ENCODE measurements around the gene ZNF502. TPM values are rescaled to one million over a fixed set of nuclear protein-coding genes. Genes with fewer than 3 reads are reported as not detected.

Gene ZNF502
- total RNA-seq, 1 experiment from 2014 or later = 0.99 TPM

DNA sequence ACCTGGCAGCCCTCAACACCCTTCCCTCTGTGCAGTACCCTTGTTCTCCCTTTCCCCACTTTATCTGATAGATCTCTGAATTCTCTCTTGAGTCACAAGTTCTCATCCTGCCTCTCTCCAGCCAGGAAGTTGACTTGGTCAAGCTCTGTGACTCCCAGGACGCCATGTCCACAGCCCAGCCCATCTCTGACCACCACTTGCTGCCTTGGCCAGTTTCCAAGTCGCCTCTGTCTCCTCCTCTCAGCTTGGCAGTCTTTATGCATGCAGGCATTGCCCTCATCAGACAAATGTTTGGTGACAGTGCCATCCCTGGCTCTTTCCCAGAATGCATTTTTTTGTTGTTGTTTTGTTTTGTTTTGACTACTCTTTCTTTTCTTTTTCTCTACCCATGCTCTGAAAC, 38.2 kb upstream of the ZNF502 start:
- BruUV-seq (replicated peaks) = no TSS peak

DNA sequence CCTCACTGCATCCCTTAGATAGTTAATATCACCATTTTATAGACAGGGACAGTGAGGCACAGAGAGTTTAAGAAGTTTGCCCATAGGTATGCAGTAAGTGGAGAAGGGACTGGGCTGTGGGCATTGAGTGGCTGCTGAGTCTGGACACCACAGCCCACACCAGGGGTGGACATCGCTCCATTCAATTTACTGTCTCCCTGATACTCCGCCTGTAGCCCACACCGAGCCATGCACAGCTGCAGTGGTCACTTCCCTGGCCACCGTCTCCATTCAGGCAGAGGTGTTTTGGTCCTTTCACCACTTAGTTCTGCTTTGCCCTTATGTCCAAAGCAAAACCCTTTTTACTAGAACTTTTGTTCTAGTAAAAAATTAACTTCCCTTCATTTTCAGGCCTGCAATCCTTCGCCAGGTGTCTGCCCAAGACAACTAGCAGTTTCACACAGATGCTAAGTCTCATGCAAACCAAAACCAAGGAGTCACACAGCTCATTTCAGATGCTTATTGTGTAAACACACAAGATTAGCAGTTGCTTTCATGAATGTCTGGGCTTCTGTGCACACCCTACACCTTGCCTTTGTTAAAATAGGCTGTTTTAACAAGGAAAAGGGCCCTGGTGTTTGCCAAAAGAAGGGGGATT, 33.9 kb upstream of the ZNF502 start:
- no peak overlapping the region for H3K4me3 Mint-ChIP-seq (ENCODE audit: low read depth, unreplicated experiment)
- intact Hi-C loops (cut with micrococcal nuclease; ENCODE audit: unreplicated experiment) = no loop called here

More for the DNA sequence above, 38.2 kb upstream of the ZNF502 start:
- H3K9me3 Mint-ChIP-seq (ENCODE audit: low read depth, unreplicated experiment) = peaks cover 11% of the 10 kb centered on the region
- intact Hi-C loops (cut with micrococcal nuclease; ENCODE audit: unreplicated experiment) = no loop called here
- no peaks in the 10 kb centered on the region for H3K27me3 Mint-ChIP-seq (ENCODE audit: unreplicated experiment)
- no peak overlapping the region for H3K4me3 Mint-ChIP-seq (ENCODE audit: low read depth, unreplicated experiment)
- CTCF ChIA-PET = no interaction called here
- no peaks in the 10 kb centered on the region for H3K4me1 Mint-ChIP-seq (ENCODE audit: low read depth, unreplicated experiment)
- TF ChIP-seq, protein P1, sequence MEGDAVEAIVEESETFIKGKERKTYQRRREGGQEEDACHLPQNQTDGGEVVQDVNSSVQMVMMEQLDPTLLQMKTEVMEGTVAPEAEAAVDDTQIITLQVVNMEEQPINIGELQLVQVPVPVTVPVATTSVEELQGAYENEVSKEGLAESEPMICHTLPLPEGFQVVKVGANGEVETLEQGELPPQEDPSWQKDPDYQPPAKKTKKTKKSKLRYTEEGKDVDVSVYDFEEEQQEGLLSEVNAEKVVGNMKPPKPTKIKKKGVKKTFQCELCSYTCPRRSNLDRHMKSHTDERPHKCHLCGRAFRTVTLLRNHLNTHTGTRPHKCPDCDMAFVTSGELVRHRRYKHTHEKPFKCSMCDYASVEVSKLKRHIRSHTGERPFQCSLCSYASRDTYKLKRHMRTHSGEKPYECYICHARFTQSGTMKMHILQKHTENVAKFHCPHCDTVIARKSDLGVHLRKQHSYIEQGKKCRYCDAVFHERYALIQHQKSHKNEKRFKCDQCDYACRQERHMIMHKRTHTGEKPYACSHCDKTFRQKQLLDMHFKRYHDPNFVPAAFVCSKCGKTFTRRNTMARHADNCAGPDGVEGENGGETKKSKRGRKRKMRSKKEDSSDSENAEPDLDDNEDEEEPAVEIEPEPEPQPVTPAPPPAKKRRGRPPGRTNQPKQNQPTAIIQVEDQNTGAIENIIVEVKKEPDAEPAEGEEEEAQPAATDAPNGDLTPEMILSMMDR (IDR thresholded peaks at IDR 0.05; ENCODE audit: unreplicated experiment) = no peak
- H3K27ac Mint-ChIP-seq (ENCODE audit: unreplicated experiment) = no peak overlapping the region
- DNase-seq = no peak
- no peaks in the 10 kb centered on the region for H3K36me3 Mint-ChIP-seq (ENCODE audit: insufficient read depth, unreplicated experiment)

DNA sequence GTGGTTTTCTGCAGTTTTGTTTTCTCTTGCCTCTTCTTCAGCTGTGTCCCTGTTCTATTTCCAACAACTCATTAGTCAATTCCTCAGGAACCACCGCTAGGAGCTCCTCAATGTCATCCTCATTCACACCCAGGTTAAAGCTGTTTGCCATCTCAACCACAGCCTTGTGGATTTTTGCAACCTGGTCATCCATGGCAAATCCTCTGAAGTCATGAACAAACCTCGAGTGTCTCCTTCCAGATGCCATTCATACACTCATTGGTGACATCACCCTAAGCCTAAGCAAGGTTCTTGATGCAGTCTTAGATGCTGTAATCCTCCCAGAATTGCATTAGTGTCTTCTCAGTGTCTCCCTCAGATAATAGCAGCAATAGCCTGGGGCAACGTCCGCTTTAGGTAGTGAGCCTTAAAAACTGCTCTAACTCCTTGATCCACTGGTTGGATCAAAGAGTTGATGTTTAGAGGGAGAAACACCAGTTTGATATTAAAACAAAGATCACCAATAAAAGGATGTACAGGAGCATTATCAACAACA, 31.5 kb upstream of the ZNF502 start:
- TF ChIP-seq, protein P1 (IDR thresholded peaks at IDR 0.05; ENCODE audit: unreplicated experiment) = no peak
- no peak for DNase-seq
- Mint-ChIP-seq H3K27me3 (ENCODE audit: unreplicated experiment) (no peaks in the 10 kb centered on the region), H3K4me3 (ENCODE audit: low read depth, unreplicated experiment) (no peak overlapping the region), H3K27ac (ENCODE audit: unreplicated experiment) (no peak overlapping the region), H3K4me1 (ENCODE audit: low read depth, unreplicated experiment) (no peaks in the 10 kb centered on the region), H3K9me3 (ENCODE audit: low read depth, unreplicated experiment) (peaks cover 7% of the 10 kb centered on the region), H3K36me3 (ENCODE audit: insufficient read depth, unreplicated experiment) (no peaks in the 10 kb centered on the region)
- no TSS peak for BruUV-seq (replicated peaks)
- intact Hi-C loops (cut with micrococcal nuclease; ENCODE audit: unreplicated experiment) = no loop called here
- CTCF ChIA-PET = no interaction called here

More for the DNA sequence above, 33.9 kb upstream of the ZNF502 start:
- BruUV-seq (replicated peaks) = no TSS peak
- CTCF ChIA-PET = no interaction called here
- no peaks in the 10 kb centered on the region for H3K4me1 Mint-ChIP-seq (ENCODE audit: low read depth, unreplicated experiment)
- H3K27ac Mint-ChIP-seq (ENCODE audit: unreplicated experiment) = no peak overlapping the region
- H3K9me3 Mint-ChIP-seq (ENCODE audit: low read depth, unreplicated experiment) = peaks cover 11% of the 10 kb centered on the region
- TF ChIP-seq, protein P1 (IDR thresholded peaks at IDR 0.05; ENCODE audit: unreplicated experiment) = no peak
- no peaks in the 10 kb centered on the region for H3K36me3 Mint-ChIP-seq (ENCODE audit: insufficient read depth, unreplicated experiment)
- no peak for DNase-seq
- H3K27me3 Mint-ChIP-seq (ENCODE audit: unreplicated experiment) = no peaks in the 10 kb centered on the region

DNA sequence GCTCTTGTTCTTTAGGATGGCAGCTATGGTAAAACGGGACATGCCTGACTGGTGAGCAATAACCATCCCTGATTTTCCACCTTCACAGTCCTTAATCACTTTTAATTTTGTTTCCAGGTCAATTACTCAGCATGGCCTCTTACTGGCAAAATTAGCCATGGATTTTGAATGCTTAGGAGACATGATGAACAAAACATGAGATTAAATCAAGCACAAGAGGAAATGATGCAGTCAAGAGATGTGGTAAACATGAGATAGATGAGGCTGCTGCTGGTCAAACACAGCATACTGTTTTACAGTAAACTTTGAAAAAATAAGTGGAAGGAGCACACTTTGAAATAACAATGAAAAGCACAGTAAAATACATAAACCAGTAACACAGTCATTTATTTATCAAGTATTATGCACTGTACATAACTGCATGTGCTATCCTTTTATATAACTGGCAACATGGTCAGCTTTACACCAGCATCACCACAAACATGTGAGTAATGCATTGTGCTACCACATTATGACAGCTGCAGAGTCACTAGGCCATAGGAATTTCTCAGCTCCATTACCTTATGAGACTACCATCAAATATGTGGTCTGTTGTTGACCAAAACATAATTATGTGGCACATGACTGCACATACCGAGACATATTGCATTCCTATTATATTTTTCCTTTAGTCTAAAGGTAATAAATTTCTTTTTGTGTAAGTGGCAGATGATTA, 30.1 kb upstream of the ZNF502 start:
- H3K36me3 Mint-ChIP-seq (ENCODE audit: insufficient read depth, unreplicated experiment) = no peaks in the 10 kb centered on the region
- intact Hi-C loops (cut with micrococcal nuclease; ENCODE audit: unreplicated experiment) = no loop called here
- H3K27me3 Mint-ChIP-seq (ENCODE audit: unreplicated experiment) = no peaks in the 10 kb centered on the region
- no peak overlapping the region for H3K27ac Mint-ChIP-seq (ENCODE audit: unreplicated experiment)
- no peak overlapping the region for H3K4me3 Mint-ChIP-seq (ENCODE audit: low read depth, unreplicated experiment)
- no peak for DNase-seq
- CTCF ChIA-PET = interaction anchor here (0.5 kb wide), 1 partner anchor 19 kb away, joined by 4 read pairs; no protein-coding TSS in a partner anchor
- peaks cover 14% of the 10 kb centered on the region for H3K9me3 Mint-ChIP-seq (ENCODE audit: low read depth, unreplicated experiment)
- TF ChIP-seq, protein P1 (IDR thresholded peaks at IDR 0.05; ENCODE audit: unreplicated experiment) = no peak
- H3K4me1 Mint-ChIP-seq (ENCODE audit: low read depth, unreplicated experiment) = no peaks in the 10 kb centered on the region
- no TSS peak for BruUV-seq (replicated peaks)
